ENCODE results near the gene HDAC3.

Gene HDAC3

DNA sequence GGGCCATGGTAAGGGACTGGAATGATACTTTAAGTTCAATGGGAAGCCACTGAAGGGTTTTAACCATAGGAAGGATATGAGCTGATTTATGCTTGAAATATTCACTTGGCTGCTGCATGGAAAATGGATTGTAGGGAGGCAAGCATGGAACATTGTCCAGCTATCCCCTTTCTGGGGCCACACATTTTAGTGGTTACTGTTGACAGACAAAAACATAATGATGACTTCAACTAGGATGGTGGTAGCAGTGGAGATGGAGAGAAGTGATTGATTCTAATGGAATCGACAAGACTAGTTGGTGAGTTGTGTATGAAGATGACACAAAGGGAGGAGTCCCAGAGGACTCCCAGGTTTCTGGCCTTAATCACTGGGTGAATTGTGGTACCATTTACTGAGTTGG lies 20.8 kb upstream of the HDAC3 start:
- TF ChIP-seq, protein P1, sequence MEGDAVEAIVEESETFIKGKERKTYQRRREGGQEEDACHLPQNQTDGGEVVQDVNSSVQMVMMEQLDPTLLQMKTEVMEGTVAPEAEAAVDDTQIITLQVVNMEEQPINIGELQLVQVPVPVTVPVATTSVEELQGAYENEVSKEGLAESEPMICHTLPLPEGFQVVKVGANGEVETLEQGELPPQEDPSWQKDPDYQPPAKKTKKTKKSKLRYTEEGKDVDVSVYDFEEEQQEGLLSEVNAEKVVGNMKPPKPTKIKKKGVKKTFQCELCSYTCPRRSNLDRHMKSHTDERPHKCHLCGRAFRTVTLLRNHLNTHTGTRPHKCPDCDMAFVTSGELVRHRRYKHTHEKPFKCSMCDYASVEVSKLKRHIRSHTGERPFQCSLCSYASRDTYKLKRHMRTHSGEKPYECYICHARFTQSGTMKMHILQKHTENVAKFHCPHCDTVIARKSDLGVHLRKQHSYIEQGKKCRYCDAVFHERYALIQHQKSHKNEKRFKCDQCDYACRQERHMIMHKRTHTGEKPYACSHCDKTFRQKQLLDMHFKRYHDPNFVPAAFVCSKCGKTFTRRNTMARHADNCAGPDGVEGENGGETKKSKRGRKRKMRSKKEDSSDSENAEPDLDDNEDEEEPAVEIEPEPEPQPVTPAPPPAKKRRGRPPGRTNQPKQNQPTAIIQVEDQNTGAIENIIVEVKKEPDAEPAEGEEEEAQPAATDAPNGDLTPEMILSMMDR (IDR thresholded peaks at IDR 0.05; ENCODE audit: low read depth, low read length): no peak
- H3K4me3 ChIP-seq (ENCODE audit: low read depth, low read length): no peak overlapping the region

GRCh38 chr5:141656396-141656795 lies 19.7 kb upstream of the HDAC3 start:
- TF ChIP-seq, protein P1 (IDR thresholded peaks at IDR 0.05; ENCODE audit: low read depth, low read length): no peak
- H3K4me3 ChIP-seq (ENCODE audit: low read depth, low read length): no peak overlapping the region

DNA sequence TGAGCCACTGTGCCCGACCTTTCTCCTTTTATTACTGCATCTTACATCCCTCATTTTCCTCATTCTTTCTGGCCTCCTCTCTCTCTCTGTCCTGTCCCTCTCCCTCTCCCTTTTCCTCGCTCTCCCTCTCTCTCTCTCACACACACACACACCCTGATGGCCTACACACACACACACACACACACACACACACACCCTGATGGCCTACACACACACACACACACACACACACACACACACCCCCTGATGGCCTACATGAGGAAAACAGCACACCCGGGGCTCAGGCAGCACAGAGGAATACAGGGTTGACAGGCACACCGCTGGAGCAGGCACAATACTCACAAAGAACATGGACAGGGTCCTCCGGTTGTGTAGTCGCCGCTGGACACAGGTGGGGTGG lies 18.4 kb upstream of the HDAC3 start:
- no peak overlapping the region for H3K4me3 ChIP-seq (ENCODE audit: low read depth, low read length)
- TF ChIP-seq, protein P1 (IDR thresholded peaks at IDR 0.05; ENCODE audit: low read depth, low read length): no peak

DNA sequence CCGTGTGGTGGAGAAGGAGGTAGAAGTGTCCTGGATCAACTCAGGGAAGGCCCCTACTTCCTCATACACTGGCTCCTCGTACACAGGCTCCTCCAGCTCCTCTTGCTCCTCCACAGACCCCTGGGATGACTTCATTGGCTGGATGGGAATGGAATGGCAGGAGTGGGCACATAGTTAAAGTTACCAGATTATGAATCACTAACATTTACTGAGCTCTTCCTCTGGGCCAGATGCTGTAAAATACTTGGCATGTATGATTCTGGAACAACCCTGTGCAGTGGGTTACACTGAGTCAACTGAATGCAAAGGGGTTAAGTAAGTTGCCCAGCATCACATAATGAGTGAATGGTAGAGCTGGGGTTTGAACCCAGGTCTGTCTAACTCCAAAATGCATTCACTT lies 17.6 kb upstream of the HDAC3 start:
- TF ChIP-seq, protein P1 (IDR thresholded peaks at IDR 0.05; ENCODE audit: low read depth, low read length): no peak
- no peak overlapping the region for H3K4me3 ChIP-seq (ENCODE audit: low read depth, low read length)

DNA sequence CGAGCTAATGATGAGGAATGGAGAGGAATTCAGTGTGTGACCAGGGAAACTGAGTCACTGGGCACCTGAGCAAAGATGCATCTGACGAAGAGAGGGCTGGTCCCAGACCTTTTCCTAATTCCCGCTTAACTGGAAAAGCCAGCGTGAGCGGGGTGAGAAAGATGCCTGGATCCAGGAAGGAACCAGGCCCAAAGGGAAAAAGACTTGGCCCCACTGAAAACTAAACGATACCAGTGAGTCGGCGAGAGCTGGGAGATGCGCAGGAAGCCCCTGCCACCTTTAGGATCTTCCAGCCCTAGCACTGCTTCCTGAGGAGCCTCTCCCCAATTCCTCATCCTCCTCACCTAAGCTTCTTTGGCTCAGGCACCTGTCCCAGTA lies 15.1 kb upstream of the HDAC3 start:
- TF ChIP-seq, protein P1 (IDR thresholded peaks at IDR 0.05; ENCODE audit: low read depth, low read length): no peak
- peak overlapping the region; percentile 81 for H3K4me3 ChIP-seq (ENCODE audit: low read depth, low read length)

DNA sequence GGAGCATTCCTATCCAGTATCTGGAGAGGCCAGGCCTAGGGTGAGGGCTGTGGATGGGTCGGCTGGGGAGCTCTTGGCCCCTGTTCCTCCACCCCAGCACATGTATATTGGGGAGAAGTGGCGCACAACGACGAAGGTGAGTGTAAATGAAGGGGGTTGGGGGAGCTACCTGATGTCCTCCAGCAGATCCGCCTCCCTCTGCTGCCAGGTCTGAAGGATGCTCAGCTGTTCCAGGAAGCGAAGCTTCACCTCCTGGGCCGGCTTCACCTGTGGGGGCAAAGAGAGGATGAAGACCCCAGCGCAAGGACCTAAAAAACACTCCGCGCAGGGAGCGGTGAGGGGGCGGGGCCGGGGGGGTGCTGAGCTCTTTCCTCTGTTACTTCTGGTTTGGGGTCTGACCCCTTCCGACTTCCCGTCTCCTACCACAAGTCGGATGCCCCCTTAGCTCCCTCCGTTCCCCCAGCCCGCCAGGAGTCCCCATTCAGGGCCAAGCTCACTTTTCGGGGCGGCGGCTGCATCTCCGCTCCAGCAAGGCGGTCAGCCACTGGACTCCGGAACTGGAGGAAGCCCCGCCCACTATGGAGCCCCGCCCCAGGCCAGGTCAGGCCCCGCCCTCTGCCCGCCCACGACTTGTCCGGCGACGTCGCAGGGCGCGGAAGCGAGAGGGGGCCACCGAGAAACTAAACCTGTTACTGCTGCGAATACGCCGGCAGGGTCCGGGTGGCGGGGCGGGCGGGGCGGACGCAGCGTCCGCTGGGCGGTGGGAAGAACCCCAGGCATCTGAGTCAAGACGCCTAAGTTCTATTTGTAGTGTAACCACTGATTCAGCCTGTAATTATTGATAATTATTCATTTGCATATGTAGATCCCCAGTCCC lies 14.4 kb upstream of the HDAC3 start, which contains the start of gene FCHSD1:
FCHSD1 (minus strand) TSS at position 568 of the 877 bp plus-strand sequence; CDS start at position 518, 50 bp downstream.
- TF ChIP-seq, protein P1 (IDR thresholded peaks at IDR 0.05; ENCODE audit: low read depth, low read length): no peak
- H3K4me3 ChIP-seq (ENCODE audit: low read depth, low read length): peak within 1 kb of the TSS; percentile 81

- H3K4me3 ChIP-seq (ENCODE audit: low read depth, low read length): no peak overlapping the region
- TF ChIP-seq, protein P1 (IDR thresholded peaks at IDR 0.05; ENCODE audit: low read depth, low read length): no peak
Observed at GRCh38 chr5:141649972-141650371, 13.3 kb upstream of the HDAC3 start.
